ENCODE measurements around the gene SLC16A12.

- TF ChIP-seq, protein P1, sequence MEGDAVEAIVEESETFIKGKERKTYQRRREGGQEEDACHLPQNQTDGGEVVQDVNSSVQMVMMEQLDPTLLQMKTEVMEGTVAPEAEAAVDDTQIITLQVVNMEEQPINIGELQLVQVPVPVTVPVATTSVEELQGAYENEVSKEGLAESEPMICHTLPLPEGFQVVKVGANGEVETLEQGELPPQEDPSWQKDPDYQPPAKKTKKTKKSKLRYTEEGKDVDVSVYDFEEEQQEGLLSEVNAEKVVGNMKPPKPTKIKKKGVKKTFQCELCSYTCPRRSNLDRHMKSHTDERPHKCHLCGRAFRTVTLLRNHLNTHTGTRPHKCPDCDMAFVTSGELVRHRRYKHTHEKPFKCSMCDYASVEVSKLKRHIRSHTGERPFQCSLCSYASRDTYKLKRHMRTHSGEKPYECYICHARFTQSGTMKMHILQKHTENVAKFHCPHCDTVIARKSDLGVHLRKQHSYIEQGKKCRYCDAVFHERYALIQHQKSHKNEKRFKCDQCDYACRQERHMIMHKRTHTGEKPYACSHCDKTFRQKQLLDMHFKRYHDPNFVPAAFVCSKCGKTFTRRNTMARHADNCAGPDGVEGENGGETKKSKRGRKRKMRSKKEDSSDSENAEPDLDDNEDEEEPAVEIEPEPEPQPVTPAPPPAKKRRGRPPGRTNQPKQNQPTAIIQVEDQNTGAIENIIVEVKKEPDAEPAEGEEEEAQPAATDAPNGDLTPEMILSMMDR (IDR thresholded peaks at IDR 0.05): no peak
- no peak for TF ChIP-seq POLR2A (IDR thresholded peaks at IDR 0.05)
Observed at GRCh38 chr10:89515031-89515841, 20.2 kb downstream of the SLC16A12 start.
